HPDE6-E6E7 (cell line): ENCODE data around the gene SMG7.
"Not testable (repeated sequence)": the region's sequence is repeated elsewhere in the genome, so short reads cannot be mapped to it uniquely, and the experiment has no call there.

Experiments
- DNase-seq: peaks from one replicate; pipeline ENCODE4 v3.0.0; 2011; ENCODE audit warnings: missing footprints; ENCODE audit errors: extremely low spot score

The SMG7 gene, protein sequence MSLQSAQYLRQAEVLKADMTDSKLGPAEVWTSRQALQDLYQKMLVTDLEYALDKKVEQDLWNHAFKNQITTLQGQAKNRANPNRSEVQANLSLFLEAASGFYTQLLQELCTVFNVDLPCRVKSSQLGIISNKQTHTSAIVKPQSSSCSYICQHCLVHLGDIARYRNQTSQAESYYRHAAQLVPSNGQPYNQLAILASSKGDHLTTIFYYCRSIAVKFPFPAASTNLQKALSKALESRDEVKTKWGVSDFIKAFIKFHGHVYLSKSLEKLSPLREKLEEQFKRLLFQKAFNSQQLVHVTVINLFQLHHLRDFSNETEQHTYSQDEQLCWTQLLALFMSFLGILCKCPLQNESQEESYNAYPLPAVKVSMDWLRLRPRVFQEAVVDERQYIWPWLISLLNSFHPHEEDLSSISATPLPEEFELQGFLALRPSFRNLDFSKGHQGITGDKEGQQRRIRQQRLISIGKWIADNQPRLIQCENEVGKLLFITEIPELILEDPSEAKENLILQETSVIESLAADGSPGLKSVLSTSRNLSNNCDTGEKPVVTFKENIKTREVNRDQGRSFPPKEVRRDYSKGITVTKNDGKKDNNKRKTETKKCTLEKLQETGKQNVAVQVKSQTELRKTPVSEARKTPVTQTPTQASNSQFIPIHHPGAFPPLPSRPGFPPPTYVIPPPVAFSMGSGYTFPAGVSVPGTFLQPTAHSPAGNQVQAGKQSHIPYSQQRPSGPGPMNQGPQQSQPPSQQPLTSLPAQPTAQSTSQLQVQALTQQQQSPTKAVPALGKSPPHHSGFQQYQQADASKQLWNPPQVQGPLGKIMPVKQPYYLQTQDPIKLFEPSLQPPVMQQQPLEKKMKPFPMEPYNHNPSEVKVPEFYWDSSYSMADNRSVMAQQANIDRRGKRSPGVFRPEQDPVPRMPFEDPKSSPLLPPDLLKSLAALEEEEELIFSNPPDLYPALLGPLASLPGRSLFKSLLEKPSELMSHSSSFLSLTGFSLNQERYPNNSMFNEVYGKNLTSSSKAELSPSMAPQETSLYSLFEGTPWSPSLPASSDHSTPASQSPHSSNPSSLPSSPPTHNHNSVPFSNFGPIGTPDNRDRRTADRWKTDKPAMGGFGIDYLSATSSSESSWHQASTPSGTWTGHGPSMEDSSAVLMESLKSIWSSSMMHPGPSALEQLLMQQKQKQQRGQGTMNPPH

DNA sequence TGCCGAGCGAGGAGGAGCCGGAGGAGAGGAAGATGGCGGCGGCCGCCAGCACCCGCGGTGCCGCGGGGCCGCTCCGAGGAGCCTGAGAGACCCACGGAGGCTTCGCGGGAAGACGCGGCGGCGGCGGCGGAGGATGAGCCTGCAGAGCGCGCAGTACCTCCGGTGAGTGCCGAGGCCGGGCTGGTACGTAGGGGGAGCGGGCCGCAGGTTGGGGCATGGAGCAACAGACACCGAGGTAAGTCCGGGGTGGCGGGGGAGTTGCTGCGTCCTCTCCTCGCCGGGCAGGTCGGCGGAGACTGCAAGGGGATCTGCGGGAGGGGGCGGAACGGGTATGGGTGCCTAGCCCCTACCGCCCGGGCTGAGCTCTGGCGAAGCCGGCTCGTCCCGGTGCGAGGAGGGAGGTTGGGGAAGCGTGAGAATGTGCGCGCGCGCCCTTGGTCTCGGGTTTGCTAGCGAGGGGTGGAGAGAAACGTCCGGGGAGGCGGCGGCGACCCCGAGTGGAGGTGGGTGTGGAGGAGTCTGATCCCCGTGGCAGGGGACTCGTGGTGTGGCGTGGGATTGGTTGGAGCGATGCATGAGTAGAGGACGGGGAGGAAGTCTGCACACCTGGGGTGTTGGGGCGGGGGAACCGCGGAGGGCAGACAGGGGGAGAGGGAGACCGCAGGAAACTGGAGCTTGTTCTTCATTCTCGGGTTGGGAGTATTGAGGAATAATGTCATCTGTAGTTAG is at the start of gene SMG7:
Gene SMG7 (plus strand): TSS at position 12 of the 729 bp plus-strand sequence. CDS start 122 bp downstream, at position 134.
- no peak for DNase-seq

DNA sequence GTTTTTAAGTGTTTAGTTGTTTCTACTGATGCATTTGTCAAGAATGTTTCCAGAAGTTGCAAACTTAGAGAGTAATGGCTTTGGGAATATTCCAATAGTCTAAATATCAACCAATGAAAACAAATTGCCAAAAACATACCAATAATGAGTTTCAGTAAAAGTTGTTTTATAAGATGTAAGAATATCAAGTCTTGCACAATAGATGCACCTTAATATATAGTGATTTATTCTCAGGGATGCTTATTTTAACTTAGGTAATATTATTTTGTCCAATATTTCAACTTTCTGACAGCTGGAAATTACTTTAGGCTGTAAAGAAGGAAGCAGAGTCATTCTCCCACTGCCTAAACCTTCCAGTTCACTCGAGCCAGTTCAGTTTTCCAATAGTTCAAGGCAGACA is 48.8 kb upstream of the SMG7 start:
- no peak for DNase-seq

DNA sequence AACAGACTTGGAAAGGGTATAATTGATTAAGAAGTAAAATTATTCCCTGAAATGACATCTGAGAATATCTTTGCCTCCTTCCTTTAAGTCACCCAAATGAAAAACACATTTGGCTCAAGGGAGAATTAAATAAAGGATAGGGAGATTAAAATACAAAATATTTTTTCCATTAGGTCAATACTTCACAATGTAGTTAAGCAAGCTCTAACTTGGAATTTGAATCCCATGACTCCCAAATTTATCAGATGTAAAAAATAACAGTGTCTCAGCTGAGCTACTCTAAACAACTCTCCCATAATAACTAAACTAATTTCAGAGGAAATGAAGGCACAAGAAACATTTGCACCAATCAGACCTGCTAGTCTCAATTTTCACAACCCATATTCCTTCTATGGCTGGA is 47.6 kb upstream of the SMG7 start:
- no peak for DNase-seq

DNA sequence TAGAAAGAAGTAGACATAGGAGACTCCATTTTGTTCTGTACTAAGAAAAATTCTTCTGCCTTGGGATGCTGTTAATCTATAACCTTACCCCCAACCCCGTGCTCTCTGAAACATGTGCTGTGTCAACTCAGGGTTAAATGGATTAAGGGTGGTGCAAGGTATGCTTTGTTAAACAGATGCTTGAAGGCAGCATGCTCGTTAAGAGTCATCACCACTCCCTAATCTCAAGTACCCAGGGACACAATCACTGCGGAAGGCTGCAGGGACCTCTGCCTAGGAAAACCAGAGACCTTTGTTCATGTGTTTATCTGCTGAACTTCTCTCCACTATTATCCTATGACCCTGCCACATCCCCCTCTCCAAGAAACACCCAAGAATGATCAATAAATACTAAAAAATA is 44.7 kb upstream of the SMG7 start:
- DNase-seq, result not testable (repeated sequence)

DNA sequence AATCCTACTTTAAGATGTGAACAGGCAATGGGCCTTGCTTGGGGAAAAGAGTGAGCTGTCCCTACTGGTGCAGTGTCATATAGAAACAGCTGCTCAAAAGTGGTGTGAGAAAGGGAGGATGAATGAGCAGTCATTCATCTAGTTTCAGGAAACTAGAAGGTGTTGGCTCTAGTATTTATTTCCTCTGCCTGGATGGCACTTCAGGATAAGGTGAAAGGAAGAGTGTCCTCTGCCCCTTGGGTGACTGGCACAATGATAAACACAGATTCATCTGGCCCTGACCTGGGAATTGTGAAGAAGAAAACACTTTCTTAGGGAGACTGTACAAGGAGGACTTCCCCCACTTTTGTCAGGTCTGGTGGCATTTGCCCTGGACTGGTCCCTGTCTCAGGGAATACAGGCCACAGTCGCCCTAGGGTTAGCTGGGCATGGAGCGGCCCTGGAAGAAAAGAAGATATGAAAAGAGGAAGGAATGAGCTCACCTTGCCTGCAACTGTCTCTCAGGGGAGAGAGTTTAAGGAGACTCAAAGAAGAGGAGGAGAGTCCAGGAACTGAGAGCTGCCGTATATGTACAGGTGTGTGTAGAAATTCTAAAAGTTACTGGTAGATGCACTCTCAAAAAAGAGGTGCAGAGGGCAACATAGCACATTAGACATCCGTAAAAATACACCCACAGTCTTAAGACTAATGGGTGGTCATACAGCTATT is 40.3 kb upstream of the SMG7 start:
- DNase-seq, result no peak

DNA sequence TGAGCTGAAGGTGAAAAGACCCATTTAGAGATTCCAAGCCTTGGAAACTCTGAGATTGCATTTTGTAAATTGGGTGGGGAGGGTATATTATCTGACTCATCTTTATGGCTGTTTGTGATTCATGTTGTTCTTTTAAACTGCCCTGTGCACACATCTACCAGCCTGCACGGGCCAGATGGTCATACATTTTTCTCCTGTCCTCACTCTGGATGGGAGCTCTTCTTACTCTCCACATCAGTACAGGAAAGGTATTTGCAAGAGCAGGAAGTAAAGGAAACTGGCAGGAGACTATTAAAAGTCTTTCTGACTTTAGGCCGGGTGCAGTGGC is 39.8 kb upstream of the SMG7 start:
- DNase-seq, result peak; percentile 54

DNA sequence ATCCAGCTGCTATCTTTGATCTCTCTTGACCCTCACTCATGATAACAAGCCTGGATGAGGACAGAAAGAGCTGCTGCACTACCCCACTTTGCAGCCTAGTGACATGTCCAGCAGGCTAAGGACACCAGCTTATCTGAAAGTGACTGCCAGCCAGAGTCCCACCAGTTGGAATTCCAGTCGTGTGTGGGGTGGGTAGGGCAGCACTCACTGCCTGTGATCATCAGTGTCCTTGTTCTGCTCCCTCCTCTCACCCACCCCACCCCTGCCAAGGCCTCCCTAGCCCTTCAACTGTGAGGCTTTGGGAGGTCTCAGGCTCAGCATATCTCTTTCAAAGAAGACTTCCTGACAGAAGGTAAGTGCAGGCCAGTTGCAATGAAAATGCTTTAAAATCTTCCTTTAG is 38.6 kb upstream of the SMG7 start:
- no peak for DNase-seq

DNA sequence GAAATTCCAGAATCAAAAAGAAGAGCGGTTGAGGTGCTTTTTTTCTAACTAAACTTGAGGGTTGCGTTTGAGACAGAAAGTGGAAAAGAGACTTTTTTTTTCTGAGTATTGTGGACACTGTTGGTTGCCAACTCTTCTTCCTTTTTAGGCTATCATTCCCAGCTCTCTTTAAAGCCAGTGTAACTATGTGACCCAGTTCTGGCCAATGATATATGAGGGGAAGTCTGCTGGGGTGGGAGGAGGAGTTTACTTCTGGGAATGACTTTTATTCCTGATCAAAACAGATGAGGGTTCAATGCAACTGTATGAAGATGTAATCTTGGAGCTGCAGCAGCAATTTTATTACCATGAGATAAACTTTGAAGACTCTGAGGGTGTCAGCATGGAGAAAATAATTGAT is 36.8 kb upstream of the SMG7 start:
- DNase-seq, result no peak

DNA sequence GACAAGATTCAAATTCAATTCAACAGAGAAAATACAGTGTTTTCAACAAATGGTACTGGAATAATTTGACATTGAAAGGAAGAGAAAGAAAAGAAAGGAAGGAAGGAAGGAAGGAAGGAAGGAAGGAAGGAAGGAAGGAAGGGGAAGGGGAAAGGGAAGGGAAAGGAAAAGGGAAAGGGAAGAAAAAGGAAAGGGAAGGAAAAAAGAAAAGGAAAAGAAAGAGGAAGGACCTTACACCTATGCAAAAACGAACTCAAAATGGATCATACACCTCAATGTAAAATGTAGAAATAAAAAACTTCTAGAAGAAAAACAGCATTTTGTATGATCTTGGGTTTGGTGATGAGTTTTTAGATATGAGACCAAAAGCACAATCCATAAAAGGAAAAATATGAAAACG is 34.2 kb upstream of the SMG7 start:
- no peak for DNase-seq

DNA sequence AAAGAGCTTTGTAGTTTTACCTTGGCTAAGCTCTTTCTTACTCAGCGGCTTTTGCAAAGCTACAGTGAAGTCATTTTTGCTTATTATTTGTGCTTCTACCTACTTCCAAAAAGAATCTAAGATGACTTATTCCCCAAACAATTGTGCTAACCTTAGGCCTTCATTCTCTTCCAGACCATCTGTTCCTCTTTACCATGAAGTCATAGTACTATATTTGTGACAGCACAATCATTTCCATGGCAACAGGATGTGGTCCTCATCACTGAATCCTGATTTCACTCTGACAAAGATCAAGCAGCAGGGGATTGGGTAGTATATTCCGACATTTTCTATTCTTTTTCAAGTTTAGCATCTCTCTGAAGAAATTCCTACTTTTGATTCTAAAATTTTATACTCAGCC is 29.3 kb upstream of the SMG7 start:
- no peak for DNase-seq

DNA sequence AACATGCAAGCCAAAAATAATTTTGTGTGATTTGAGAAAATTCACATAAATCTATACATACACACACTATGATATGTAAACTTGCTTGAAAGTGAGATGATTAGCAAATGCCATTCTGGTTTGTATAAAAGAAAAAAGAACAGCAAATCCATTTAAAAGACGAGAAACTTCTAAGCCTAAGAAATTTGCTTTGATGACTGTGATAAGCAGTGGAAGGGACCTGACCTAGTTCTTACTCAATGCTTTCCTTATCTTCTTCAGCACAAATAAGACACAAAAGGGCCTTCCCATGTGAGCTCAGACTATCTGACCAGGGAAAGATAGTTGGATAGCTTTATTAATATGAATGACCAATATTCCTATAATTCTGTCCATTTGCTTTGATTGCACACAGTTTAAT is 28.8 kb upstream of the SMG7 start:
- no peak for DNase-seq

DNA sequence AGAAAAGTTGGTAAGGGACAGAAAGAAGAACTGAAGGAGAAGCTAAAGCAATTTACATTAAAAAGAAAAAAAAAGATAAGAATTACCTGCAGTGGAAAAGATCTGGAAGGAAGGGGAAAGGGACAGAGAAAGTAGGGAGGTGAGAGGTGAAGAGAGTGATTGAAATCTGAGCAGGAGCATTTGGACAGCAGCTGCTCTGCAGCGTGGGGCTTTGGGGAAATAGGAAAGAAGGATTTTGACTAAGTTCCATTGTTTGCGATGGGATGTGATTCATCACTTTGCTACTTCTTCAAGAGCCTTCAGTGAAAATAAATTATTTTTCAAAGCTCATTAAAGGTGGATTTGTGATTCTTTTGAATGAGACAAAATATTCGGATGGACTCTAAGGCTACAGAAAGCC is 28.1 kb upstream of the SMG7 start:
- no peak for DNase-seq

DNA sequence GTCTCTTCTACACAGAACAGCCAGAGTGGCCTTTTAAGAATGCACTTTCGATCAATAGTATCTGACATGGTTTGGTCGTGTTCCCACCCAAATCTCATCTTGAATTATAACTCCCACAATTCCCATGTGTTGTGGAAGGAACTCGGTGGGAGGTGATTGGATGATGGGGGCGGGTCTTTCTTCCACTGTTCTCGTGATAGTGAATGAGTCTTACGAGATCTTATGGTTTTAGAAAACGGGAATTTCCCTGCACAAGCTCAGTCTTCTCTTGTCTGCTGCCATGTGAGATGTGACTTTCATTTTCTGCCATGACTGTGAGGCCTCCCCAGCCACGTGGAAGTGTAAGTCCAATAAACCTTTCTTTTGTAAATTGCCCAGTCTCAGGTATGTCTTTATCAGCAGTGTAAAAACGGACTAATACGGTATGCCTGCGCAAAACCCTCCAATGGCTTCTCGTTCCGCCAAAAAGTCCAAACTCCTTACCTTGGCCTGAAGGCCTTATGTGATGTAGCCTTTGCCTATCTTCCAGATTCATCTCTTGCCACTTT is 23.0 kb upstream of the SMG7 start:
- no peak for DNase-seq

DNA sequence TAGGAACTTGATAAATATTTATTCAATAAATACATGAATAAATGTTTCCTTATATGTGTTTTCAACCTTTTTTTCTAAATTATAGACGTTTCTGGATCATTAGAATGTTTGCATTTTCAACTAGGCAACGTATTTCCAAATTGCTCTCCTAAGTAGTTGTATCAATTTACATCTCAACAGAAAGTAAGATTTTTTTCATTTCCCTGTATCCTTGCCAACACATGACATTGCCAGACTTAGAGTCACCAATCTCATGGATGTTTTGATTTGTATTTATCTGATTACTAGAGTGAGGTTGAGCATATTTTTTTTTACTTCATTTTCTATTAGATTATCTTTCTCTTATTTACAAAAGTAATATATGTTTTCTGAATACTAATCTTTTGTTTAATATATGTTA is 22.2 kb upstream of the SMG7 start:
- DNase-seq, result no peak

DNA sequence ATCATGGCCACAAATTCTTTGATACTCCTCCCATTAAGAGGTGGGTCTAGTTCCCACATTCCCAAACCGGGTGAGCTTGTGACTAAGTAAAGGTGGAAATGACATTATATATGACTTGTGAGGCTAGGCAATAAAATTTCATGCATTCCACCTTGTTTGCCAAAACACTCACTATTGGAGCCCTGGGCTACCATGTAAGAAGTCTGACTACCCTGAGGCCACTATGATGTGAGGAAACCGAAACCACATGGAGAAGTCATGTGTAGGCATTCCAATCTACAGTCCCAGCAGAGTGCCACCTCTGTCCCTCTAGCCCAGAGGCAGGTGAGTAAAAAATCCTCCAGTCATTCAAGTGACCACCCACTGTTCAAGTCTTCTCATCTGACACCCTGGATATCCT is 17.9 kb upstream of the SMG7 start:
- DNase-seq, result no peak

DNA sequence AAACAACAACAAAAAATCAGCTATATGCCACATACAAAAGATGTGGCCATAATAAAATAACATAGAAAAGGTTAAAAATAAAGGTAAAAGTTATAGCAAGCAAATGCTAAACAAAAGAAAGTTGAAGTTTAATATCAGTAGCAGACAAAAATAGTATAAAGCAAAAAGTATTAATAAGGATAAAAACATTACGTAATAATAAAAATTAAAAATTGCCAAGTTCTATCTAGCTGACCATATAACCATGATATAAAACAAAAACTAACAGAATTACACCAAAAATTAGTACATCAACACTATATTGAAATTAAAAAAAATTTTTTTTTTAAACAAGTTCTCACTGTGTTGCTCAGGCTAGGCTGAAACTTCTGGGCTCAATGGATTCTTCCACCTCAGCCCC is 15.5 kb upstream of the SMG7 start:
- DNase-seq, result no peak

DNA sequence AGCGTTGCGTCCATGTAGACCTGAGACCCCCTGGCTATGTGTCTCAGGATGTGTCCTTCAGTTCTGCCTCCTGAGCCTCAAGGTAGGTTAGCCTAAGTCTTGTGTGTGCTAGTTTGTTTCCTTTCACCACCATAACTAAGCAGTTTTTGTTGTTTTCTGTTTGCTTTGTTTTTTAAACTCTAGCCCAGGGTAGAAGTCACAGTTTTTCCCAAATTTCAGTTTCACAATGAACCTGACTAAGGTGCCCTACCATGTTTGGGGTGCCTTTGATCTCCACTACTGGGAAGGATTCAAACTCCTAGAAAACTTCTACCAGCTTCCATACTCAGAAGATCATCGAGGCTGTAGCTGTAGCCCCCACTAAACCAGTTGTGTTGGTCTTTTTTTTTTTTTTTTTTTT is 14.8 kb upstream of the SMG7 start:
- no peak for DNase-seq

DNA sequence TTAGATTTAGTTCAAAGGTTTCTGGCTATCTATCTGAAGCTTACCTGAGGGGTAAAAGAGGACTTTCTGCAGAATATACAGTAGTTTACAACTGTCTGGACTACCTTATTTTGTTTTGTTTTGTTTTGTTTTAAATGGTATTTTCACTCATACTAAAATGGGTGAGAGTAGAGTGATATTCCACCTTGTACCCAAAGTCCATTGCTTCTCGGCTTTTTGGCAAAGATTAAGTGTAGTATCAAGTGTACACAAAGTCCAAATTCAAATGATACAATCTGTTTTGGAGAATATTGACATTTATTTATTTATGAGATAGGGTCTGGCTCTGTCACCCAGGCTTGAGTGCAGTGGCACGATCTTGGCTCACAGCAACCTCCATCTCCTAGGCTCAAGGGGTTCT is 11.7 kb upstream of the SMG7 start:
- no peak for DNase-seq

DNA sequence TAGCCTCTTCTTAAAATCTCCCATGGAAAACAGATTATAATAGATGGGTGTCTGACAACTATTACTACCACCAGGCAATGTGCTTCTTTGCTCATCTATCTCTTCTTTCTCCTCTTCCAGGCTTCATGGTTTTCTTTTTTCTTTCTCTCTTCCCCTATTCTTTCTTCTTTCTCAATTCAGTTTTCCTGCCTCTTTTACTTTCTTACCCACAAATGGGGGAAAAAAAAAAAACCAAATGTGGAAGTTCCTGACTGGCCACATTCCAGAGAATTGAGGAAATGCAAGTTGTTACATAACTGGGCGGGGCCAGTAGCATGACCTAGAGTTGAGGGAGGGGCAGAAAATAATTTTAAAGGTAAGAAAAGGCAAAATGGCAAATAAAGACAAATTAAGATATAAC is 10.9 kb upstream of the SMG7 start:
- DNase-seq, result no peak

DNA sequence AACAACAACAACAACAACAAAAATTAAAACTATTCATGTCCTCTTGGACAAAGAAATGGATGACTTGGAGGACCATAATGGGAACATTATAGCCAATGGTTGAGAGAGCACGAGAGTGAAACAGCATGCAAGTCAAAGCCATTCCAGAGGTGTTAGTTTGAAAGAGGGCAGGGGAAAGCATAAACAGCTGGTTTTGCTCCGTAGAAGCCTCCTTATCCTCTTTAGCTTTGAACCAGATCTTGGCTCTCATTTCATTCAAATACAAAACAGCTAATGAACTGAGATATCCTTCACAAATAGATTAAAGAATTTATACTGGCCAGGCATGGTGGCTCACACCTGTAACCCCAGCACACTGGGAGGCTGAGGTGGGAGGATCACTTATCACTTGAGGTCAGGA is 8.7 kb upstream of the SMG7 start:
- DNase-seq, result no peak

DNA sequence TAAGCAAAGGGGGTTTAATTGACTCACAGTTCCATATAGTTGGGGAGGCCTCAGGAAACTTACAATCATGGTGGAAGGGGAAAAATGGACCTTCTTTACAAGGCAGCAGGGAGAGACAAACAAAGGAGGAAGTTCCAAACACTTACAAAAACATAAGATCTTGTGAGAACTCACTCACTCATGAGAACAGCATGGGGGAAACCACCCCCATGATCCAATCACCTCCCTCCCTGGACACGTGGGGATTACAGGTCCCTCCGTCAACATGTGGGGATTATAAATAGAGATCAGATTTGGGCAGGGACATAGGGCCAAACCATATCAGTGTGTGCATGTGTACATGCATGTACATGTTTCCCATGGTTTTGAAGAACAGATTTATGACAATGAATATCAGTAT is 5.5 kb upstream of the SMG7 start:
- no peak for DNase-seq
